ENCODE measurements around the gene RPS15. TPM values are rescaled to one million over a fixed set of nuclear protein-coding genes. Genes with fewer than 3 reads are reported as not detected.

RPS15 gene
- total RNA-seq, 4 donors from 2014 or later = 1,802 to 3,909 (median 2,793) TPM

- H3K4me1 ChIP-seq = peaks cover 20% of the 10 kb centered on the region
- no peak overlapping the region for H3K27ac ChIP-seq
- H3K36me3 ChIP-seq = peaks cover 89% of the 10 kb centered on the region
- no peak for DNase-seq (ENCODE audit: low spot score in 2 of 2)
- no peaks in the 10 kb centered on the region for H3K27me3 ChIP-seq
- WGBS = 80% methylated on average over 9 of the region's 14 CpGs
- H3K4me3 ChIP-seq = no peak overlapping the region
- TF ChIP-seq EP300 (IDR thresholded peaks at IDR 0.05) (no peak), CTCF (IDR thresholded peaks at IDR 0.05) (no peak), POLR2A (IDR thresholded peaks at IDR 0.05) (no peak), POLR2AphosphoS5 (IDR thresholded peaks at IDR 0.05) (no peak)
- H3K9me3 ChIP-seq = no peaks in the 10 kb centered on the region
These were observed 8.4 kb upstream of the RPS15 start for GRCh38 chr19:1429750-1430149.

GRCh38 chr19:1430246-1430645 lies 8.0 kb upstream of the RPS15 start:
- peaks cover 17% of the 10 kb centered on the region for H3K4me1 ChIP-seq
- peaks cover 93% of the 10 kb centered on the region for H3K36me3 ChIP-seq
- TF ChIP-seq POLR2A (IDR thresholded peaks at IDR 0.05) = no peak
- TF ChIP-seq CTCF (IDR thresholded peaks at IDR 0.05) = no peak
- TF ChIP-seq EP300 (IDR thresholded peaks at IDR 0.05) = no peak
- WGBS = no CpG with 5 or more reads among the region's 14 CpGs
- no peaks in the 10 kb centered on the region for H3K27me3 ChIP-seq
- DNase-seq (ENCODE audit: low spot score in 2 of 2) = no peak
- no peak overlapping the region for H3K4me3 ChIP-seq
- no peak overlapping the region for H3K27ac ChIP-seq
- H3K9me3 ChIP-seq = no peaks in the 10 kb centered on the region

GRCh38 chr19:1431759-1432506 lies 6.3 kb upstream of the RPS15 start:
- H3K27me3 ChIP-seq = no peaks in the 10 kb centered on the region
- H3K36me3 ChIP-seq = peaks cover 87% of the 10 kb centered on the region
- H3K27ac ChIP-seq = no peak overlapping the region
- 87% methylated on average over 8 of the region's 24 CpGs for WGBS
- H3K4me1 ChIP-seq = peaks cover 7% of the 10 kb centered on the region
- no peaks in the 10 kb centered on the region for H3K9me3 ChIP-seq
- DNase-seq (ENCODE audit: low spot score in 2 of 2) = no peak
- TF ChIP-seq POLR2AphosphoS5 (IDR thresholded peaks at IDR 0.05) (no peak), EP300 (IDR thresholded peaks at IDR 0.05) (no peak), CTCF (IDR thresholded peaks at IDR 0.05) (no peak), POLR2A (IDR thresholded peaks at IDR 0.05) (no peak)
- no peak overlapping the region for H3K4me3 ChIP-seq

GRCh38 chr19:1432507-1432887 lies 5.7 kb upstream of the RPS15 start:
- no peak for DNase-seq (ENCODE audit: low spot score in 2 of 2)
- H3K4me3 ChIP-seq = no peak overlapping the region
- TF ChIP-seq POLR2A (IDR thresholded peaks at IDR 0.05) (no peak), CTCF (IDR thresholded peaks at IDR 0.05) (no peak), POLR2AphosphoS5 (IDR thresholded peaks at IDR 0.05) (no peak), EP300 (IDR thresholded peaks at IDR 0.05) (no peak)
- H3K9me3 ChIP-seq = no peaks in the 10 kb centered on the region
- no peaks in the 10 kb centered on the region for H3K27me3 ChIP-seq
- peaks cover 81% of the 10 kb centered on the region for H3K36me3 ChIP-seq
- WGBS = 96% methylated on average over 16 of the region's 16 CpGs
- H3K27ac ChIP-seq = no peak overlapping the region
- peaks cover 9% of the 10 kb centered on the region for H3K4me1 ChIP-seq

GRCh38 chr19:1433119-1434039 lies 4.8 kb upstream of the RPS15 start:
- H3K36me3 ChIP-seq = peaks cover 74% of the 10 kb centered on the region

More at GRCh38 chr19:1433119-1434039, 4.8 kb upstream of the RPS15 start:
- Histone ChIP-seq H3K9me3 (no peaks in the 10 kb centered on the region), H3K27me3 (no peaks in the 10 kb centered on the region), H3K27ac (no peak overlapping the region), H3K4me1 (peaks cover 15% of the 10 kb centered on the region), H3K4me3 (no peak overlapping the region)
- WGBS = no CpG with 5 or more reads among the region's 47 CpGs
- DNase-seq (ENCODE audit: low spot score in 2 of 2) = no peak
- TF ChIP-seq CTCF (IDR thresholded peaks at IDR 0.05) (no peak), POLR2AphosphoS5 (IDR thresholded peaks at IDR 0.05) (no peak), POLR2A (IDR thresholded peaks at IDR 0.05) (no peak), EP300 (IDR thresholded peaks at IDR 0.05) (no peak)
